Panc1 (cell line): ENCODE results near the gene RFXAP. TPM values are rescaled to one million over a fixed set of nuclear protein-coding genes. Genes with fewer than 3 reads are reported as not detected.
A peak's percentile ranks its signal among the peaks of the same experiment; 100 is the strongest.

ENCODE experiments used
- ATAC-seq: fragments of 200-7000 bp; cut with Tn5 transposase; 2 replicates; pipeline ENCODE4 v1.9.1; 2020; ENCODE audit warnings: mild to moderate bottlenecking, moderate library complexity
- Bru-seq: library from RNA; stranded (reverse); fragments of 400-500 nt; gene quantifications from one replicate; lab custom pipeline; 2021; lab: Mats Ljungman, UMichigan
- BruChase-seq, 2 experiments: library from RNA; stranded (reverse); fragments of 400-500 nt; gene quantifications; one replicate each; lab custom pipeline; 2021; lab: Mats Ljungman, UMichigan
- BruUV-seq: library from RNA; stranded (reverse); fragments of 400-500 nt; replicated peaks from 2 replicates; lab custom pipeline; 2021; lab: Mats Ljungman, UMichigan
- CTCF ChIA-PET: fragments of 300-600 bp; sonication (Branson Sonifier 250); formaldehyde crosslinking; loops from one replicate; lab custom pipeline; 2022; ENCODE audit warnings: antibody characterized with exemption; lab: Charles Lee
- POLR2A ChIA-PET: fragments of 300-600 bp; sonication (Branson Sonifier 250); formaldehyde crosslinking; loops from one replicate; lab custom pipeline; 2022; ENCODE audit warnings: antibody characterized with exemption; lab: Charles Lee
- DNase-seq: peaks from one replicate; pipeline ENCODE4 v3.0.0-alpha.2; 2010; ENCODE audit warnings: low read depth, low spot score
- H3K27ac ChIP-seq: 2 replicates; pipeline ENCODE4 v1.5.1; 2011; ENCODE audit warnings: mild to moderate bottlenecking, low read length, inconsistent platforms
- H3K27me3 ChIP-seq: fragments of 200-500 bp; sonication (Bioruptor generic); 2 replicates; pipeline ENCODE4 v1.6.0; 2014; ENCODE audit warnings: low read length, inconsistent platforms; ENCODE audit not compliant: control insufficient read depth, insufficient read depth
- H3K36me3 ChIP-seq: fragments of 200-500 bp; sonication (Bioruptor generic); 2 replicates; pipeline ENCODE4 v1.5.1; 2014; ENCODE audit warnings: inconsistent platforms, mild to moderate bottlenecking, low read length, moderate library complexity; ENCODE audit not compliant: control insufficient read depth, insufficient read depth
- H3K4me1 ChIP-seq: 2 replicates; pipeline ENCODE4 v1.5.1; 2011; ENCODE audit warnings: inconsistent platforms, mild to moderate bottlenecking, low read length, moderate library complexity; ENCODE audit not compliant: control insufficient read depth, insufficient read depth
- H3K4me3 ChIP-seq, 2 experiments: 2 replicates each; pipeline ENCODE4 v1.5.1; 2011 to 2012; ENCODE audit warnings: low read depth in 2 of 2, low read length in 2 of 2, mild to moderate bottlenecking in 2 of 2, inconsistent platforms in 1 of 2, moderate library complexity in 1 of 2
- H3K9me3 ChIP-seq: fragments of 200-500 bp; sonication (Bioruptor generic); 2 replicates; pipeline ENCODE4 v1.5.1; 2014; ENCODE audit warnings: low read depth, mild to moderate bottlenecking, inconsistent platforms, low read length, moderate library complexity; ENCODE audit not compliant: control insufficient read depth, insufficient read depth
- POLR2AphosphoS5 ChIP-seq: IDR thresholded peaks from 2 replicates; pipeline ENCODE4 v1.6.1; 2012; ENCODE audit warnings: mild to moderate bottlenecking, low read depth, low read length, moderate library complexity
- SIN3A ChIP-seq: IDR thresholded peaks from 2 replicates; pipeline ENCODE4 v1.6.1; 2012; ENCODE audit warnings: low read depth, mild to moderate bottlenecking, low read length, moderate library complexity, borderline replicate concordance; ENCODE audit not compliant: insufficient read depth
- TCF7L2 ChIP-seq: IDR thresholded peaks from 2 replicates; pipeline ENCODE4 v1.6.1; 2011; ENCODE audit warnings: mild to moderate bottlenecking, low read depth, low read length, inconsistent platforms
- in situ Hi-C: cut with HindIII; loops from 2 replicates; pipeline ENCODE4 v1.10.0; 2016; ENCODE audit warnings: low sequenced_read_pairs, low pct_unique_long_range_greater_than_20kb
- intact Hi-C: fragments of 100-400 bp; cut with micrococcal nuclease; formaldehyde crosslinking; loops from one replicate; pipeline ENCODE4 v1.10.0; 2022; ENCODE audit not compliant: unreplicated experiment
- long read RNA-seq: library from polyadenylated mRNA; unstranded; transcript quantifications from one replicate; pipeline ENCODE4 v2.0.0, GENCODE V29; 2021; ENCODE audit not compliant: unreplicated experiment
- polyA plus RNA-seq: library from polyadenylated mRNA; unstranded; fragments of >200 nt; gene quantifications from one replicate; pipeline ENCODE4 v1.2.1, GENCODE V29; 2012; ENCODE audit warnings: missing spikeins; ENCODE audit not compliant: insufficient read length
- total RNA-seq: library from RNA; stranded (reverse); gene quantifications from one replicate; pipeline ENCODE4 v1.2.1, GENCODE V29; 2021; ENCODE audit not compliant: unreplicated experiment
- TF ChIP-seq, protein P1 (sequence below), 2 experiments: IDR thresholded peaks; 2 replicates each; pipeline ENCODE4 v1.6.1; 2011 to 2012; ENCODE audit warnings: low read depth in 2 of 2, control low read depth in 1 of 2, low read length in 1 of 2, mild to moderate bottlenecking in 1 of 2, moderate library complexity in 1 of 2; ENCODE audit not compliant: insufficient read depth in 1 of 2
- TF ChIP-seq, protein P2 (sequence below): fragments of 450-650 bp; IDR thresholded peaks from 2 replicates; pipeline ENCODE4 v1.5.1; 2017; ENCODE audit warnings: mild to moderate bottlenecking

The RFXAP gene, protein sequence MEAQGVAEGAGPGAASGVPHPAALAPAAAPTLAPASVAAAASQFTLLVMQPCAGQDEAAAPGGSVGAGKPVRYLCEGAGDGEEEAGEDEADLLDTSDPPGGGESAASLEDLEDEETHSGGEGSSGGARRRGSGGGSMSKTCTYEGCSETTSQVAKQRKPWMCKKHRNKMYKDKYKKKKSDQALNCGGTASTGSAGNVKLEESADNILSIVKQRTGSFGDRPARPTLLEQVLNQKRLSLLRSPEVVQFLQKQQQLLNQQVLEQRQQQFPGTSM
- 2.9 TPM for total RNA-seq
- polyA plus RNA-seq: 1.6 TPM
- percentile 57 among the genes with signal in this experiment for Bru-seq, nascent RNA
- percentile 75 among the genes with signal in this experiment for BruChase-seq, experiment 1, labeled RNA remaining after a 2-hour chase
- BruChase-seq, experiment 2, labeled RNA remaining after a 6-hour chase: percentile 63 among the genes with signal in this experiment
- long read RNA-seq, transcript RFXAP-201 (3 exons, 2,304 nt): major isoform, 5 of 7 reads
- long read RNA-seq, partial matches to known transcripts: 0 of 7 reads
- long read RNA-seq, other reads (novel, unspliced or antisense): 2 of 7 reads

DNA sequence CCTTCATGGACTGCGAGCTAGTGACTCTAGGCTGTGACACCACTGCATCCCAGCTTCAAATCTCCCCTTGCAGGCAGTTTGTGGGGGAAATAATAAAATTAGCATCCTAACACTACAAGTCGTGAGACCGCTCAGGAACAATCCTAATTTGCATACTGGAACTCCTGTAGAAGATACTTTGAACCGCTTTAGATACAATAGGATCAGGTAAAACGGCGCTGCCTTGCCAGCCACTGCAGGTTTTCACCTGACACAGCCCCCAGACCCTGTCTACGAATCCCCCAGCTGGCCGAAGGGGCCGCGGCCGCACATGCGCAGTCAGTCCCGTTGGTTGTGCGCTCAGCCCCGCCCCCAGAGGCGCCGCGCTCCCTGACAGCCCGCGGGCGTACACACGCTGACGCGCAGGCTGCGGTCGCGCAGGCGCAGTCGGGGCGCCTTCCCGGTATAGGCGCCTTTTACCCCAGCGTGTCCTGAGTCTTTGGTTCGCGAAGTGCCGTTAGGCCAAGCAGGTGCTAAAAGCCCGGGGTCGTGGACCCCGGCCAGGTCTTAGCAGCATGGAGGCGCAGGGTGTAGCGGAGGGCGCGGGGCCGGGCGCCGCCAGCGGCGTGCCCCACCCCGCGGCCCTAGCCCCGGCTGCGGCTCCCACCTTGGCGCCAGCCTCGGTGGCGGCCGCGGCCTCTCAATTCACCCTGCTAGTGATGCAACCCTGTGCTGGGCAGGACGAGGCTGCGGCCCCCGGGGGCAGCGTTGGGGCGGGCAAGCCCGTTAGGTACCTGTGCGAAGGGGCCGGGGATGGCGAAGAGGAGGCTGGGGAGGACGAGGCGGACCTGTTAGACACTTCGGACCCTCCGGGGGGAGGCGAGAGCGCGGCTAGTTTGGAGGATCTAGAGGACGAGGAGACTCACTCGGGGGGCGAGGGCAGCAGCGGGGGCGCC lies at the start of gene RFXAP:
Gene RFXAP (plus strand): TSS at position 419 of the 935 bp plus-strand sequence. CDS start 136 bp downstream, at position 555.
- POLR2A ChIA-PET: no interaction called here
- Histone ChIP-seq H3K9me3 (no peaks in the 10 kb centered on the region), H3K4me3 (peak within 1 kb of the TSS; percentile 70 to 76), H3K4me1 (peaks cover 9% of the 10 kb centered on the region; the same call in 1 of the 2 replicates), H3K27ac (peak within 1 kb of the TSS; percentile 72), H3K27me3 (peaks cover 4% of the 10 kb centered on the region; the same call in 1 of the 2 replicates), H3K36me3 (no peaks in the 10 kb centered on the region)
- peak; percentile 98 for ATAC-seq
- DNase-seq: no peak
- intact Hi-C loops: no loop called here
- TF ChIP-seq POLR2AphosphoS5 (no peak), TCF7L2 (no peak), SIN3A (peak; percentile 63; the same call in 1 of the 2 replicates)
- TF ChIP-seq, protein P1, sequence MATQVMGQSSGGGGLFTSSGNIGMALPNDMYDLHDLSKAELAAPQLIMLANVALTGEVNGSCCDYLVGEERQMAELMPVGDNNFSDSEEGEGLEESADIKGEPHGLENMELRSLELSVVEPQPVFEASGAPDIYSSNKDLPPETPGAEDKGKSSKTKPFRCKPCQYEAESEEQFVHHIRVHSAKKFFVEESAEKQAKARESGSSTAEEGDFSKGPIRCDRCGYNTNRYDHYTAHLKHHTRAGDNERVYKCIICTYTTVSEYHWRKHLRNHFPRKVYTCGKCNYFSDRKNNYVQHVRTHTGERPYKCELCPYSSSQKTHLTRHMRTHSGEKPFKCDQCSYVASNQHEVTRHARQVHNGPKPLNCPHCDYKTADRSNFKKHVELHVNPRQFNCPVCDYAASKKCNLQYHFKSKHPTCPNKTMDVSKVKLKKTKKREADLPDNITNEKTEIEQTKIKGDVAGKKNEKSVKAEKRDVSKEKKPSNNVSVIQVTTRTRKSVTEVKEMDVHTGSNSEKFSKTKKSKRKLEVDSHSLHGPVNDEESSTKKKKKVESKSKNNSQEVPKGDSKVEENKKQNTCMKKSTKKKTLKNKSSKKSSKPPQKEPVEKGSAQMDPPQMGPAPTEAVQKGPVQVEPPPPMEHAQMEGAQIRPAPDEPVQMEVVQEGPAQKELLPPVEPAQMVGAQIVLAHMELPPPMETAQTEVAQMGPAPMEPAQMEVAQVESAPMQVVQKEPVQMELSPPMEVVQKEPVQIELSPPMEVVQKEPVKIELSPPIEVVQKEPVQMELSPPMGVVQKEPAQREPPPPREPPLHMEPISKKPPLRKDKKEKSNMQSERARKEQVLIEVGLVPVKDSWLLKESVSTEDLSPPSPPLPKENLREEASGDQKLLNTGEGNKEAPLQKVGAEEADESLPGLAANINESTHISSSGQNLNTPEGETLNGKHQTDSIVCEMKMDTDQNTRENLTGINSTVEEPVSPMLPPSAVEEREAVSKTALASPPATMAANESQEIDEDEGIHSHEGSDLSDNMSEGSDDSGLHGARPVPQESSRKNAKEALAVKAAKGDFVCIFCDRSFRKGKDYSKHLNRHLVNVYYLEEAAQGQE (IDR thresholded peaks at IDR 0.05; ENCODE audit: insufficient read depth in 1 of 2, low read depth in 2 of 2, low read length in 1 of 2): no peak
- TF ChIP-seq, protein P2, sequence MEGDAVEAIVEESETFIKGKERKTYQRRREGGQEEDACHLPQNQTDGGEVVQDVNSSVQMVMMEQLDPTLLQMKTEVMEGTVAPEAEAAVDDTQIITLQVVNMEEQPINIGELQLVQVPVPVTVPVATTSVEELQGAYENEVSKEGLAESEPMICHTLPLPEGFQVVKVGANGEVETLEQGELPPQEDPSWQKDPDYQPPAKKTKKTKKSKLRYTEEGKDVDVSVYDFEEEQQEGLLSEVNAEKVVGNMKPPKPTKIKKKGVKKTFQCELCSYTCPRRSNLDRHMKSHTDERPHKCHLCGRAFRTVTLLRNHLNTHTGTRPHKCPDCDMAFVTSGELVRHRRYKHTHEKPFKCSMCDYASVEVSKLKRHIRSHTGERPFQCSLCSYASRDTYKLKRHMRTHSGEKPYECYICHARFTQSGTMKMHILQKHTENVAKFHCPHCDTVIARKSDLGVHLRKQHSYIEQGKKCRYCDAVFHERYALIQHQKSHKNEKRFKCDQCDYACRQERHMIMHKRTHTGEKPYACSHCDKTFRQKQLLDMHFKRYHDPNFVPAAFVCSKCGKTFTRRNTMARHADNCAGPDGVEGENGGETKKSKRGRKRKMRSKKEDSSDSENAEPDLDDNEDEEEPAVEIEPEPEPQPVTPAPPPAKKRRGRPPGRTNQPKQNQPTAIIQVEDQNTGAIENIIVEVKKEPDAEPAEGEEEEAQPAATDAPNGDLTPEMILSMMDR: no peak
- in situ Hi-C loops: no loop called here
- CTCF ChIA-PET: no interaction called here
- no TSS peak for BruUV-seq

DNA sequence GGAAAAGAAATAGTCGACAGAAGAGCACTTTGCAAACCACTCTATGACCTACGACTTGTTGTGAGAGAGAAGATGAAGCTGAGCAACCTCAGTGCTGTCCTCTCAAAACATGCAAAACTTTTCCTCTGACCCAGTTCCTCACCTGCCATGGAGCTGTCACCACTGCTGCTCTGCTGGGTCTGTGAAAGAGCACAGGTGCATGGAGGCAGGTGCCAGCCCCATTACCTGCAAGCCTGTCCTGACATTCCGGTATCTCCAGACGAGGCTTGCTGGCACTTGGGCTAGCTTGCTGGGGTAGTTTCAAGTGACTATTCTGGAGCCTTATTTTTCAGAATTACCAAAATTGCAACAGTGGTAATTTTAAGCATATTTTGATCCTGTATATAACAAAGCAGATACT lies 49.5 kb upstream of the RFXAP start:
- Histone ChIP-seq H3K9me3 (no peaks in the 10 kb centered on the region), H3K27ac (no peak overlapping the region), H3K4me3 (no peak overlapping the region), H3K36me3 (no peaks in the 10 kb centered on the region), H3K27me3 (no peaks in the 10 kb centered on the region; the same call in 1 of the 2 replicates), H3K4me1 (no peaks in the 10 kb centered on the region)
- BruUV-seq: no TSS peak
- ATAC-seq: no peak
- in situ Hi-C loops (no loop called here), intact Hi-C loops (no loop called here)
- DNase-seq: no peak
- ChIA-PET CTCF (no interaction called here), POLR2A (no interaction called here)
- TF ChIP-seq, protein P2: no peak
- TF ChIP-seq POLR2AphosphoS5 (no peak), TCF7L2 (no peak)
- TF ChIP-seq, protein P1 (IDR thresholded peaks at IDR 0.05; ENCODE audit: insufficient read depth in 1 of 2, low read depth in 2 of 2, low read length in 1 of 2): no peak
